Mononuclear cell (primary cell): ENCODE data around the gene GRIK5. TPM values are rescaled to one million over a fixed set of nuclear protein-coding genes. Genes with fewer than 3 reads are reported as not detected.
"Not testable (repeated sequence)": the region's sequence is repeated elsewhere in the genome, so short reads cannot be mapped to it uniquely, and the experiment has no call there.

Experiments
- H3K27me3 ChIP-seq: 2 replicates; pipeline ENCODE4 v1.6.0; 2011; ENCODE audit warnings: low read length, control low read depth; ENCODE audit not compliant: insufficient read depth
- H3K4me1 ChIP-seq: 2 replicates; pipeline ENCODE4 v1.5.1; 2011; ENCODE audit warnings: mild to moderate bottlenecking, low read length, control low read depth; ENCODE audit not compliant: insufficient read depth
- H3K4me3 ChIP-seq: 2 replicates; pipeline ENCODE4 v1.5.1; 2011; ENCODE audit warnings: mild to moderate bottlenecking, low read length, moderate library complexity
- H3K9me3 ChIP-seq: 2 replicates; pipeline ENCODE4 v1.5.1; 2011; ENCODE audit warnings: low read depth, mild to moderate bottlenecking, control low read depth, low read length
- total RNA-seq: library from RNA; depleted of rRNA; stranded (reverse); fragments of >200 nt; gene quantifications from one replicate; pipeline ENCODE4 v1.2.3, GENCODE V29; 2012

The GRIK5 gene
- total RNA-seq, 1 donor, result 0.21 TPM

DNA sequence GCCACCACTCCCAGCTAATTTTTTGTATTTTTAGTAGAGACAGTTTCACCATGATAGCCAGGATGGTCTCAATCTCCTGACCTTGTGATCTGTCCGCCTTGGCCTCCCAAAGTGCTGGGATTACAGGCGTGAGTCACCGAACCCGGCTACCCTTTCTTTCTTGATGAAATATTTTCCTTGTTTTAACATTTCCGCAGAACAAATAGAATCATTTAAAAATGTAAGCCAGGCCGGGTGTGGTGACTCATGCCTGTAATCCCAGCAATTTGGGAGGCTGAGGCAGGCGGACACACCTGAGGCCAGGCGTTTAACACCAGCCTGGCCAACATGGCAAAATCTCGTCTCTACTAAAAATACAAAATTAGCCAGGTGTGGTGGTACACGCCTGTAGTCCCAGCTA, 30.2 kb upstream of the GRIK5 start:
- not testable (repeated sequence) for H3K27me3 ChIP-seq, H3K9me3 ChIP-seq, H3K4me1 ChIP-seq, H3K4me3 ChIP-seq

DNA sequence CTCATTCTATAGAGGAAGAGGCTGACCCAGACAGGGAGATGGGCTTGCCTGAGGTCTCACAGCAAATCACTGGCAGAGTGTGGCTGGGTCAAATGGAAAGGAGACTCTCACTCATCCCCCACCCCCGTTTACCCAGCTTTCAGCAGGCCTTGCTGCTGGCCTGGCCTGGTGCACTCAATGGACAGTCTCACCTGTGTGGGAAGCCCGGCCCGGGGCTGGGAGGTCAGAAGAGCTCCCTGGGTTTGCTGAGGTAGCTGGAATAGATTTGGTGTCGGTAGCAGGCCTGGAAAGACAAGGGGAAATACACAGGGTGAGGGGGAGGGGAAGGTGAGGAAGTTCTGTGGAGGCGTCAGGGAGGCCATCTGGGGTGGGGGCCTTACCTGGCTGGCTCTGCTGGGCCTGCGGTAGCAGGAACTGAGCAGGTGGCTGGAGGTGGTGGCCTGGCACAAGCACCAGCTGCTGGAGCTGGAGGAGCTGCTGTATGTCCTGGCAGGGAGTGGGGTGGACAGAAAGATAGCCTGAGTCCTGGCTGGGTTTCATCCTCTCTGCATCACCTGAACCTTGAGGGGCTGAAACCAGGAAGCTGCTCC, 29.4 kb upstream of the GRIK5 start:
- Histone ChIP-seq H3K4me3 (no peak overlapping the region), H3K4me1 (no peaks in the 10 kb centered on the region), H3K27me3 (no peaks in the 10 kb centered on the region), H3K9me3 (no peaks in the 10 kb centered on the region)

DNA sequence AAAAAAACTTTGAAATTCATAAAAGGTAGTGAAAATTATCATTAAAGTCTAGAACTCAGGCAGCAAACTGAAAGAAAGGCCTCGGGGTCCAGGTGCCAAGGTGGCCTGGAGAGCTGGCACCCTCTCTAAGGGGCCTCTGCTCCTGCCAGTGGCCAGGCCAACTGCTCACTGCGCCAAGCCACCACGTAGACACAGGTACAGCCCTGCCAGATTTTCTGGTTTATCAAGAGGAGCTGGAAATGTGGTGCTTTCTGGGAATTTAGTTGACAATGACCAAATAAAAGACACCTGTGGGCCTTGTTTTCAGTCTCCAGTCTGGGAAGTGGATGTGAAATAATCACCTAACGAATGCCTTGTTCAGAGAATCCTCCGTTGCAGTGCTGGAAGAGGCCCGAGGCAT, 28.8 kb upstream of the GRIK5 start:
- Histone ChIP-seq H3K27me3 (no peaks in the 10 kb centered on the region), H3K9me3 (no peaks in the 10 kb centered on the region), H3K4me3 (no peak overlapping the region), H3K4me1 (no peaks in the 10 kb centered on the region)

DNA sequence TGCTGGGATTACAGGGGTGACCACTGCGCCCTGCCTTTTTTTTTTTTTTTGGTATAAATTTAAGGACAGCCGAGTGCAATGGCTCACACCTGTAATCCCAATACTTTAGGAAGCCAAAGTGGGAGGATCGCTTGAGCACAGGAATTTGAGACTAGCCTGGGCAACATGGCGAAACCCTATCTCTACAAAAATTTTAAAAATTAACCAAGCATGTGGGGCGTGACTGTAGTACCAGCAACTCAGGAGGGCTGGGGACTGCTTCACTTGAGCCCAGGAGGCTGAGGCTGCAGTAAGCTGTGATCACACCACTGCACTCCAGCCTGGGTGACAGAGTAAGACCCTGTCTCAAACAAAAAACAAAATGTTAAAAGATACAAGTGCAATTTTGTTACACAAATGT, 27.5 kb upstream of the GRIK5 start:
- H3K4me1 ChIP-seq, result no peaks in the 10 kb centered on the region
- no peak overlapping the region for H3K4me3 ChIP-seq
- H3K27me3 ChIP-seq, result no peaks in the 10 kb centered on the region
- H3K9me3 ChIP-seq, result no peaks in the 10 kb centered on the region

DNA sequence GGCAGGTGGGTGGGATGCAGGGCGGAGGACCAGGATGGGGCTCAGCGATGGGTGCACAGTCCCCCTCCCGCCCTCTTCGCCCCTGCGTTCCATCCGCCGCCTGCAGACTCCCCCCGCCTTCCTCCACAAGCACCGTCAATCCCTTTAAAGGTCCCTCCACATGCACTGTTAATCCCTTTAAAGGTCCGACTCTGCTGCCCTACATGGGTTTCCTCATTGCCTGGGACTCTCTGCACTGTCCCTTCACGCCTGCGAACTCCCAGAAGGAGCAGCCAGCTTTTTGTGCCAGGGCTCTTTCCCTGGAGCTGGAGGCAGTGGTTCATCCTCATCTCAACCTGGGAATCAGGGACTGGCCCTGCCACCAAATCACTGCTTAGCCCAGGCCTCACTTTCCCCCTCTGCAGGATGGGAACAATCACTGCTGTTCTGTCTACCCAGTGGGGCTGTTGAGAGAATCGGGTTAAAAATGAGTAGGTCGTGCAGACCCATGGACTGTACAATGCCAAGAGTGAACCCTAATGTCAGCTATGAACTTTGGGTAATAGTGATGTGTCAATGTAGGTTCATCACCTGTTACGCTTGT, 26.3 kb upstream of the GRIK5 start:
- no peaks in the 10 kb centered on the region for H3K9me3 ChIP-seq
- H3K27me3 ChIP-seq, result no peaks in the 10 kb centered on the region
- no peaks in the 10 kb centered on the region for H3K4me1 ChIP-seq
- H3K4me3 ChIP-seq, result no peak overlapping the region

DNA sequence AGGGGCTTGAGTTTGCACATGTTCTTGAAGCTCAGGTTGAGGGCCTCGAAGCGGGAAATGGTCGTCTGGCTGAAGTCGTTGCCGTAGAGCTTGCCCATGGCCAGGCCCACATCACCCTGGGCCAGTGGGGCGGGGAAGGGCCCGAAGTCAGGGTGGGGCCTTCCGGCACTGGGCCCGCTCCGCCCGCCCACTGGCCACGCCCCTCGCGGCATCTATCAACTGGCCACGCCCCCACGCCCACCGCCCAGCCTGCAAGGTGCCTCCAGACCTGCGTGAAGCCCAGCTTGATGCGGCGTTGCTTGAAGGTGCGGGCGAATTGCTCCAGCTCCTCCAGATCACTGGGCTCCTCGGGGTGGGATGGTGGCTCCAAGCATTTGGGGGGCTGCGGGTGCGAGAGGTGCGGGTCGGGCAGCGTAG, 25.8 kb upstream of the GRIK5 start:
- H3K27me3 ChIP-seq, result no peaks in the 10 kb centered on the region
- H3K4me3 ChIP-seq, result no peak overlapping the region
- no peaks in the 10 kb centered on the region for H3K9me3 ChIP-seq
- H3K4me1 ChIP-seq, result peaks cover 4% of the 10 kb centered on the region

DNA sequence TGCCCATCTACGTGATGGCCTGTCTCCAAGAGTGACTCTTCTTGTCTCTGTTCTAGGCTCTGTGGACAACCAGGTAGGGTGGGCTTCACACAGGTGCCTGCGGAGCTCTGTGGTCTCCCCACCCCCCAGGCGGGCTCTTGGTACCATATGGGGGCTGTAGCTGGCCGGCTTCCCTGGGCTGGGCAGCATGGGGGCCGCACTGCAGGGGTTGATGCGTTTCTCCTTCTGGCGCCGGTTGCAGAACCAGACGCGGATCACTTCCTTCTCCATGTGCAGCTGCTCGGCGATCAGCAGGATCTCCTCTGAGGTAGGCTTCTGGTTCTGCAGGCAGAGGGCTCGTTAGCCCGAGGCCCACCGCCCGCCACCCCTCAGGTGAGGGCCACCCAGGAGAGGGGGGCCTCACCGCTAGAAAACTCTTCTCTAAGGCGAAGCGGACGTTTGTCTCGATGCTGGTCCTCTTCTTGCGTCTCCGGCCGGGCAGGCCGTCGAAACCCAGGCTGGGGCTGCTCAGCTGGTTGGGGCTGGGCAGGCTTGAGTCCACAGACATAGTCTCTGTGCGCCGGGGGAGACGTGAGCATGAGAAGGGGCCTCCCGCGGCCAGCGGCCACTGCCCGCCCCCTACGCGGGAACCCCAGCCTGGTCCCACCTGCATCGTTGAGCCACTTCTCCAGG, 25.3 kb upstream of the GRIK5 start:
- no peak overlapping the region for H3K4me3 ChIP-seq
- H3K9me3 ChIP-seq, result no peaks in the 10 kb centered on the region
- no peaks in the 10 kb centered on the region for H3K27me3 ChIP-seq
- H3K4me1 ChIP-seq, result peaks cover 8% of the 10 kb centered on the region

DNA sequence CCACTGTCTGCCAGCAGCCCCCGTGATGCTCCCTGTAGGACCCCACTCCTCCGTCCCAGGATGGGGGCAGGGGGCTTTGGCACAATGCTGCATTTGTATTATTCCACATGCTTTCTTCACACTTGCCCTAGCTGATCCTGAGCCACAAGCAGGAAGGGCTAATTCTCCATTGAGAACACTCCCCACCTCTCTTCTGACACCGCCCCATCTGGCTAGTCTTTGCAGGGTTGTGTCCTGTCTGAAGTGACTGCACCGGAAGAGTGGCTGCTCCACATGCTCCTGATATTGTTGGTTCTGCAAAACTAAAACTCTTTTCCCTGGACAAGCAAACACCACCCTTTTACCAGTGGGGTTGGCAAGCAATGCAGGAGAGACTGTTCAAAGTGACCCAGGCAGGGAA, 23.9 kb upstream of the GRIK5 start:
- Histone ChIP-seq H3K9me3 (no peaks in the 10 kb centered on the region), H3K4me3 (no peak overlapping the region), H3K4me1 (peaks cover 20% of the 10 kb centered on the region), H3K27me3 (no peaks in the 10 kb centered on the region)

DNA sequence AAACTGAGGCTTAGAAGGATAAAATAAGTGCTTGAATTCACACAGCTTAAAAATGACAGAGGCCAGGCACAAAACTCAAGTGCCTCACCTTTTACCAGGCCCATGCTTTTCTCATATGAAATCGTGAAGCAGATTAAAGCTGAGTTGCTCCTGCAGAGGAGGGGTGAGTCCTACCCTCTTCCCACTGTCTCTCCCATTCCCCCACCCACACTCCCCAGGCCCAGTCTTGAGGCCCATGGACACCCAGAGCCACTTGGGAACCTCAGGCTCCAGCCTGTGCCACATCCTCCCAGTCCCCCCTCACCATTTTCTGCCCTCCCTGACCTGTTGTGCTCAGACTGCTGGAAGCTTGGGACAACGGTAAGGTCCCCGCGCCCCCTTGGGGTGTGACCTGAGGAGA, 23.5 kb upstream of the GRIK5 start:
- H3K4me3 ChIP-seq, result no peak overlapping the region
- H3K9me3 ChIP-seq, result no peaks in the 10 kb centered on the region
- no peaks in the 10 kb centered on the region for H3K27me3 ChIP-seq
- H3K4me1 ChIP-seq, result peaks cover 24% of the 10 kb centered on the region

DNA sequence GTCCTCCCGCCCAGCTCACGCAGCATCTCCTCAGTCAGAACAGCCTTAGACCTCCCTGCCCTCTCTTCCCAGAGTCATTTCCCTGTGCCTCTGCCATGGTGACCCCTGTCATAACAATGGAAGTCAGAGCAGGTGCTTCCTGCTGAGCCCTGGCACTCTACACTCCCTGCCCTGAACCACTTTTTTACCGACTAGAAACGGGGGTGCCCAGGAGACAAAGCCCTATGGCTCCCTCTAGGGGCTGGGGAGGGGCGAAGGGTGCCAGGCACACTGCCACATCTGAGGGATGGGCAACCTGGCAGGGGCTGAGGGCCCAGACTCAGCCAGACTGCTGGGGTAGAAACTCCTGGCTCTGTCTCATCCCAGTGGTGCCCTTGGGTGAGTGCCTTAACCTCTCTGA, 22.3 kb upstream of the GRIK5 start:
- H3K4me3 ChIP-seq, result no peak overlapping the region

DNA sequence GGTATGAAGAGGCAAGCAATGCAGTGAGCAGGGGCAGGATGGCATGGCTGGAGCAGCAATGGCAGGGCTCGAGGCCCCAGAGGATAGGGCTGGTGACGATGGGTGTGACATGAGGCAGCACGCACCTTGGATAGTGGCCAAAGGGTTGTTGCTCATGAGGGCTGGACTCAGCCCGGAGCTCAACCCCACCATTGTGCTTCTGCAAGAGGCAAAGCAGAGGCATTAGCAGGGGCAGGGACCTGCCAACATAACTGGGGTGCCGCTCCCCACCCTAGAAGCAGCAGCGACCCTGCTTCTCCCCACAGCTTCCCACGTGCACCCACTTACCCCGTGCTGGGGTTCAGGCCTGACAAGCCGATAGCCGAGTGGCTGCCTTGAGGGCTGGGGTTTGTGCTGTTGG, 21.7 kb upstream of the GRIK5 start:
- Histone ChIP-seq H3K27me3 (no peaks in the 10 kb centered on the region), H3K9me3 (no peaks in the 10 kb centered on the region), H3K4me3 (no peak overlapping the region), H3K4me1 (peaks cover 24% of the 10 kb centered on the region)

More for the DNA sequence above, 22.3 kb upstream of the GRIK5 start:
- Histone ChIP-seq H3K9me3 (no peaks in the 10 kb centered on the region), H3K27me3 (no peaks in the 10 kb centered on the region), H3K4me1 (peaks cover 24% of the 10 kb centered on the region)

DNA sequence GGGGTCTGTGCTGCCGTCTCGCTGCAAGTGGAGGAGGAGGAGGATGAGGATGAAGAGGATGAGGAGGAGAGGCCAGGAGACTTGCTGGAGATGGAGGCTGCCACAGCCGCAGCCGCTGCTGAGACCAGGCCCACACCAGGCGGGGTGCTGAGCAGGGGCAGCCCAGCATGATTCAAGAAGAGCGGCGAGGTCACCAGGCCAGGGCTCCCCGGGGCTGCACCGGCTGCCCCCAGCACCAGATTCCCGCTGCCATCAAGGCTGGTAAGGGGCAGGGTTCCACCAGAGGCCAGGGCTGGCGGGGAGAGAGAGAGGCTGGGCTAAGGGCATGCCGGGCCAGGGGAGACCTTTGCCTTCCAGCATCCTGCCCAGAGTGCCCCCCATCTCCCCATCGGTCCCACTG, 21.3 kb upstream of the GRIK5 start:
- H3K4me3 ChIP-seq, result no peak overlapping the region
- H3K9me3 ChIP-seq, result no peaks in the 10 kb centered on the region
- H3K4me1 ChIP-seq, result peaks cover 24% of the 10 kb centered on the region
- no peaks in the 10 kb centered on the region for H3K27me3 ChIP-seq

DNA sequence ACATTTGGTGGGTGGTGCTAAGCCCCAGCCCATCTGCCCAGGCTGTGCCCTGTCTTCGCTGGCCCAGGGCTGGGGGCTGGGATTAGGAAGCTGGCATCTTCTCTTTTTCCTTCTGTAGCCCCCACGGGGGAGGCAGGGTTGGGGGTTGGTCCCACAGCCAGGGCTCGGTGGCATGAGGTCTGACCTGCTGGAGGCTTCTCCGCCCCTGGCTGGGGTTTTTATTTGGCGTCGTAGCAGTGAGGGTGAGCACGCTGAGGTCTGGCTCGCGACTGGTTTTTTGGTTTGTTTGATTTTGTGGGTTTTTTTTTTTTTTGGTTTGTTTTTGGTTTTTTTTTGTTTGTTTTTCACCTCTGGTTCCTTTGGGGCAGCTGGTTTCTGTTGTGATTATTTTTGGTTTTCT, 20.7 kb upstream of the GRIK5 start:
- Histone ChIP-seq H3K4me3 (no peak overlapping the region), H3K27me3 (no peaks in the 10 kb centered on the region), H3K4me1 (peaks cover 24% of the 10 kb centered on the region), H3K9me3 (no peaks in the 10 kb centered on the region)

DNA sequence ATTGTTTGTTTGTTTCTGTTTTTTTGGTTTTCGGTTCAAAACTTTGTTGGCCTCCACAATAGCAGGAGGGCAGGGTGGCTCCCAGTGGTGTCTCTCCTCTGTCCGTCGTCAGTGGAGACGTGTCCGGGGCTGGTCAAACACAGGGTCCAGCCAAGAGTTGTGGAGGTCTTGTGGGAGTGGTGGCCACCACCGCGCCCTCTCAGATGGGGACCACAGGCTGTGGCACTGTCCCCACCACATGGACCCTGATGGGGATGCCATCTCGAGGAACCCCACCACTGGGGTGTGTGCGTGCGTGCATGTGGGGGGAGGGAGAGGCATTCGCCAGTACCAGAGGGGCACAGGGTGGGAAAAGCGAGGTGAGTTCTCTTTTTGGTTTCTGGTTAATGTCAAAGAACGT, 19.8 kb upstream of the GRIK5 start:
- H3K4me3 ChIP-seq, result no peak overlapping the region
- peaks cover 24% of the 10 kb centered on the region for H3K4me1 ChIP-seq
- no peaks in the 10 kb centered on the region for H3K9me3 ChIP-seq
- H3K27me3 ChIP-seq, result no peaks in the 10 kb centered on the region

DNA sequence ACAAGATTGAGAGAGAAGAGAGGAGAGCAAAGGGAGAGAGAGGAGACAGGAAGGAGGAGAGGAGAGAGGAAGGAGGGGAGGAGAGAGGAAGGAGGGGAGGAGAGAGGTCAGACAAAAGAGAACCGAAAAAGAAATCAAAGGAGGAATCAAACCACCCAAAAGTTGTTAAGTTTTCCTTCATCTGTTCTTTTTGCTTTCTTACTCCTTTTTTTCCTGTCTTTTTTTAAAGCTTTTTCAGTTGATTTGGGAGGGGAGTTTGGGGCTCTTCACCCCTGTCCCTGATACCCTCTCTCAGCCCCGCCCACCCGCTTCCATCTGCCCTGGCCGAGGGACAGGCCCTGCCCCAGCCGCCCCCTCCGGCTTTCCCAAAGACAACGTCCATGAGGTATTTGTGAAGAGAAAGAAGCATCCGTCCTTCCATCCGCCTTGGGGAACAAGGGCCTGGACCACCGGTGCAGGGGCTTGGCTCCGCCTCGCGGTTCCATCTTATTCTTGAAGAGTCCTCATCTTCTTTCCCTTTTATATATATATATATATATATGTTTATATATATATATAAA, 19.3 kb upstream of the GRIK5 start:
- no peaks in the 10 kb centered on the region for H3K9me3 ChIP-seq
- H3K4me3 ChIP-seq, result no peak overlapping the region
- H3K4me1 ChIP-seq, result peaks cover 24% of the 10 kb centered on the region
- no peaks in the 10 kb centered on the region for H3K27me3 ChIP-seq
